HG03439 (cell line): Measurements from ENCODE around the gene GPR158.
"Not testable (repeated sequence)": the region's sequence is repeated elsewhere in the genome, so short reads cannot be mapped to it uniquely, and the experiment has no call there.

Experiments used
- ATAC-seq: cut with Tn5 transposase; IDR thresholded peaks from one replicate; pipeline ENCODE4 v1.9.1; 2021; ENCODE audit warnings: mild to moderate bottlenecking, moderate library complexity; ENCODE audit not compliant: unreplicated experiment

Gene GPR158

GRCh38 chr10:25174461-25175230 is at the start of gene GPR158:
Gene GPR158 (plus strand): TSS chr10:25175001. CDS start chr10:25175421, 420 bp downstream.
- no peak for ATAC-seq

GRCh38 chr10:25125201-25125611 is 49.6 kb upstream of the GPR158 start:
- ATAC-seq = no peak

- ATAC-seq = no peak
These were observed 45.2 kb upstream of the GPR158 start for GRCh38 chr10:25129592-25129991.

- ATAC-seq = no peak
These were observed 43.9 kb upstream of the GPR158 start for GRCh38 chr10:25130906-25131305.

GRCh38 chr10:25142116-25142864 is 32.5 kb upstream of the GPR158 start:
- ATAC-seq = no peak

- no peak for ATAC-seq
These were observed 17.2 kb upstream of the GPR158 start for GRCh38 chr10:25157650-25158049.

GRCh38 chr10:25159591-25159990 is 15.2 kb upstream of the GPR158 start:
- no peak for ATAC-seq

GRCh38 chr10:25162391-25162790 is 12.4 kb upstream of the GPR158 start:
- ATAC-seq = no peak

GRCh38 chr10:25163464-25163863 is 11.3 kb upstream of the GPR158 start:
- ATAC-seq = not testable (repeated sequence)

- no peak for ATAC-seq
These were observed 5.1 kb upstream of the GPR158 start for GRCh38 chr10:25169740-25170139.

- no peak for ATAC-seq
These were observed 4.2 kb upstream of the GPR158 start for GRCh38 chr10:25170627-25171026.

GRCh38 chr10:25175527-25176420 is 973 bp downstream of the GPR158 start:
- no peak for ATAC-seq

- no peak for ATAC-seq
These were observed 1.7 kb downstream of the GPR158 start for GRCh38 chr10:25176421-25176968.

- ATAC-seq = no peak
These were observed 2.4 kb downstream of the GPR158 start for GRCh38 chr10:25177093-25177753.

GRCh38 chr10:25177754-25178135 is 2.9 kb downstream of the GPR158 start:
- ATAC-seq = no peak

GRCh38 chr10:25178411-25178810 is 3.6 kb downstream of the GPR158 start:
- no peak for ATAC-seq

GRCh38 chr10:25180801-25181200 is 6.0 kb downstream of the GPR158 start:
- no peak for ATAC-seq

GRCh38 chr10:25182636-25183035 is 7.8 kb downstream of the GPR158 start:
- ATAC-seq = no peak

GRCh38 chr10:25191162-25191895 is 16.5 kb downstream of the GPR158 start:
- no peak for ATAC-seq

- ATAC-seq = no peak
These were observed 23.4 kb downstream of the GPR158 start for GRCh38 chr10:25198151-25198550.
